Activated CD4-positive, alpha-beta T cell treated with anti-CD3 and anti-CD28 coated beads, Interleukin-2, amount 50 U/mL, for 24 hours (primary cell): ENCODE measurements around the gene TOPBP1.
"Not testable (repeated sequence)": the region's sequence is repeated elsewhere in the genome, so short reads cannot be mapped to it uniquely, and the experiment has no call there.

ENCODE experiments used
- DNase-seq, 2 donors: peaks; one replicate each; pipeline ENCODE4 v3.0.0-alpha.2; 2020; ENCODE audit warnings: low read depth in 1 of 2, low spot score in 1 of 2

TOPBP1 gene

GRCh38 chr3:133572158-133573053, 89.3 kb downstream of the TOPBP1 start:
- DNase-seq = no peak

- no peak for DNase-seq
Observed at GRCh38 chr3:133570937-133571320, 90.8 kb downstream of the TOPBP1 start.

GRCh38 chr3:133570139-133570936, 91.4 kb downstream of the TOPBP1 start:
- DNase-seq = no peak

GRCh38 chr3:133568294-133569014, 93.3 kb downstream of the TOPBP1 start:
- DNase-seq = no peak

- no peak for DNase-seq
Observed at GRCh38 chr3:133563816-133564215, 97.9 kb downstream of the TOPBP1 start.

- no peak for DNase-seq
Observed at GRCh38 chr3:133563186-133563591, 98.6 kb downstream of the TOPBP1 start.

GRCh38 chr3:133562376-133562775, 99.4 kb downstream of the TOPBP1 start:
- no peak for DNase-seq

GRCh38 chr3:133561679-133562078, 100.1 kb downstream of the TOPBP1 start:
- no peak for DNase-seq

GRCh38 chr3:133551589-133551988, 110.2 kb downstream of the TOPBP1 start:
- DNase-seq = not testable (repeated sequence)
